ENCODE results near the gene GNGT2. TPM values are rescaled to one million over a fixed set of nuclear protein-coding genes. Genes with fewer than 3 reads are reported as not detected.

Gene GNGT2
- total and polyA plus RNA-seq, 2 experiments from 2014 or later: not detected

GRCh38 chr17:49254066-49254465 lies 43.7 kb upstream of the GNGT2 start:
- Histone ChIP-seq H3K4me2 (ENCODE audit: unreplicated experiment) (no peak overlapping the region), H3K9me3 (ENCODE audit: low read depth) (no peaks in the 10 kb centered on the region), H4K20me1 (ENCODE audit: insufficient read depth) (no peaks in the 10 kb centered on the region), H2AFZ (no peak overlapping the region), H3F3A (ENCODE audit: insufficient read depth) (no peaks in the 10 kb centered on the region), H3K27ac (no peak overlapping the region), H3K4me3 (no peak overlapping the region), H3K36me3 (ENCODE audit: low read depth) (no peaks in the 10 kb centered on the region), H3K9me2 (ENCODE audit: insufficient read depth) (no peaks in the 10 kb centered on the region), H3K4me1 (ENCODE audit: insufficient read depth) (no peaks in the 10 kb centered on the region), H3K27me3 (replicated peaks; ENCODE audit: insufficient read depth) (no peaks in the 10 kb centered on the region), H3K79me2 (ENCODE audit: insufficient read depth) (no peaks in the 10 kb centered on the region), H3K9ac (no peak overlapping the region)
- in situ Hi-C loops (cut with MboI): no loop called here
- WGBS, 2 experiments (ENCODE audit: low coverage in 1 of 2, low lambda C conversion rate in 2 of 2, missing lambda C conversion rate in 2 of 2): 54 to 69% methylated on average over 4 of the region's 4 CpGs
- no peak for TF ChIP-seq EZH2 (IDR thresholded peaks at IDR 0.05; ENCODE audit: insufficient read depth, poor library complexity, severe bottlenecking)
- TF ChIP-seq EZH2phosphoT487 (IDR thresholded peaks at IDR 0.05; ENCODE audit: insufficient read depth, low read depth): no peak
- no peak for DNase-seq

GRCh38 chr17:49252148-49252695 lies 41.8 kb upstream of the GNGT2 start:
- Histone ChIP-seq H4K20me1 (ENCODE audit: insufficient read depth) (no peaks in the 10 kb centered on the region), H3K9me3 (ENCODE audit: low read depth) (no peaks in the 10 kb centered on the region), H3K27ac (no peak overlapping the region), H3K36me3 (ENCODE audit: low read depth) (no peaks in the 10 kb centered on the region), H3K9ac (no peak overlapping the region), H2AFZ (no peak overlapping the region), H3K79me2 (ENCODE audit: insufficient read depth) (no peaks in the 10 kb centered on the region), H3K4me1 (ENCODE audit: insufficient read depth) (no peaks in the 10 kb centered on the region), H3K4me3 (no peak overlapping the region), H3F3A (ENCODE audit: insufficient read depth) (no peaks in the 10 kb centered on the region), H3K27me3 (replicated peaks; ENCODE audit: insufficient read depth) (no peaks in the 10 kb centered on the region; the same call in 1 of the 2 replicates), H3K4me2 (ENCODE audit: unreplicated experiment) (no peak overlapping the region), H3K9me2 (ENCODE audit: insufficient read depth) (no peaks in the 10 kb centered on the region)
- DNase-seq: peak; percentile 40
- in situ Hi-C loops (cut with MboI): no loop called here
- TF ChIP-seq EZH2phosphoT487 (IDR thresholded peaks at IDR 0.05; ENCODE audit: insufficient read depth, low read depth) (no peak), EZH2 (IDR thresholded peaks at IDR 0.05; ENCODE audit: insufficient read depth, poor library complexity, severe bottlenecking) (no peak)
- 87 to 92% methylated on average over 6 of the region's 6 CpGs for WGBS, 2 experiments (ENCODE audit: low coverage in 1 of 2, low lambda C conversion rate in 2 of 2, missing lambda C conversion rate in 2 of 2)

GRCh38 chr17:49249890-49250522 lies 39.6 kb upstream of the GNGT2 start:
- no peaks in the 10 kb centered on the region for H3K9me3 ChIP-seq (ENCODE audit: low read depth)
- 78 to 83% methylated on average over 12 of the region's 12 CpGs for WGBS, 2 experiments (ENCODE audit: low coverage in 1 of 2, low lambda C conversion rate in 2 of 2, missing lambda C conversion rate in 2 of 2)
- H3K9me2 ChIP-seq (ENCODE audit: insufficient read depth): no peaks in the 10 kb centered on the region
- H3K27me3 ChIP-seq (replicated peaks; ENCODE audit: insufficient read depth): no peaks in the 10 kb centered on the region; the same call in 1 of the 2 replicates
- H3K4me1 ChIP-seq (ENCODE audit: insufficient read depth): no peaks in the 10 kb centered on the region
- H4K20me1 ChIP-seq (ENCODE audit: insufficient read depth): no peaks in the 10 kb centered on the region
- no peak overlapping the region for H3K4me2 ChIP-seq (ENCODE audit: unreplicated experiment)
- H3K79me2 ChIP-seq (ENCODE audit: insufficient read depth): no peaks in the 10 kb centered on the region
- no peak overlapping the region for H3K27ac ChIP-seq
- H3F3A ChIP-seq (ENCODE audit: insufficient read depth): no peaks in the 10 kb centered on the region
- H3K9ac ChIP-seq: no peak overlapping the region
- in situ Hi-C loops (cut with MboI): no loop called here
- DNase-seq: no peak
- H2AFZ ChIP-seq: no peak overlapping the region
- no peak overlapping the region for H3K4me3 ChIP-seq
- H3K36me3 ChIP-seq (ENCODE audit: low read depth): no peaks in the 10 kb centered on the region
- no peak for TF ChIP-seq EZH2phosphoT487 (IDR thresholded peaks at IDR 0.05; ENCODE audit: insufficient read depth, low read depth)
- TF ChIP-seq EZH2 (IDR thresholded peaks at IDR 0.05; ENCODE audit: insufficient read depth, poor library complexity, severe bottlenecking): no peak

GRCh38 chr17:49249292-49249794 lies 39.0 kb upstream of the GNGT2 start:
- WGBS, 2 experiments (ENCODE audit: low coverage in 1 of 2, low lambda C conversion rate in 2 of 2, missing lambda C conversion rate in 2 of 2): 15 to 20% methylated on average over 10 of the region's 10 CpGs
- H4K20me1 ChIP-seq (ENCODE audit: insufficient read depth): no peaks in the 10 kb centered on the region
- no peak overlapping the region for H3K9ac ChIP-seq
- no peak overlapping the region for H2AFZ ChIP-seq
- in situ Hi-C loops (cut with MboI): no loop called here
- H3K79me2 ChIP-seq (ENCODE audit: insufficient read depth): no peaks in the 10 kb centered on the region
- H3K4me1 ChIP-seq (ENCODE audit: insufficient read depth): no peaks in the 10 kb centered on the region
- no peaks in the 10 kb centered on the region; the same call in 1 of the 2 replicates for H3K27me3 ChIP-seq (replicated peaks; ENCODE audit: insufficient read depth)
- no peaks in the 10 kb centered on the region for H3F3A ChIP-seq (ENCODE audit: insufficient read depth)
- TF ChIP-seq EZH2phosphoT487 (IDR thresholded peaks at IDR 0.05; ENCODE audit: insufficient read depth, low read depth) (no peak), EZH2 (IDR thresholded peaks at IDR 0.05; ENCODE audit: insufficient read depth, poor library complexity, severe bottlenecking) (no peak)
- no peaks in the 10 kb centered on the region for H3K36me3 ChIP-seq (ENCODE audit: low read depth)
- DNase-seq: peak; percentile 65
- H3K9me3 ChIP-seq (ENCODE audit: low read depth): no peaks in the 10 kb centered on the region
- H3K9me2 ChIP-seq (ENCODE audit: insufficient read depth): no peaks in the 10 kb centered on the region
- H3K4me2 ChIP-seq (ENCODE audit: unreplicated experiment): no peak overlapping the region
- H3K27ac ChIP-seq: no peak overlapping the region
- no peak overlapping the region for H3K4me3 ChIP-seq
